CD4-positive, alpha-beta memory T cell (primary cell): ENCODE data around the gene CYP26B1. TPM values are rescaled to one million over a fixed set of nuclear protein-coding genes. Genes with fewer than 3 reads are reported as not detected.
"Not testable (repeated sequence)": the region's sequence is repeated elsewhere in the genome, so short reads cannot be mapped to it uniquely, and the experiment has no call there.

Experiments used
- CTCF ChIA-PET: fragments of 350-600 bp; sonication (Branson Sonifier 250); formaldehyde crosslinking; loops from one replicate; lab custom pipeline; 2021; ENCODE audit warnings: inconsistent platforms; ENCODE audit not compliant: partially characterized antibody; lab: Charles Lee
- POLR2A ChIA-PET: fragments of 350-600 bp; sonication (Branson Sonifier 250); formaldehyde crosslinking; loops from one replicate; lab custom pipeline; 2021; ENCODE audit not compliant: partially characterized antibody; lab: Charles Lee
- DNase-seq, 5 donors: peaks; one replicate each; pipeline versions ENCODE4 v3.0.0 to v3.0.0-alpha.2; 2020 to 2022; ENCODE audit warnings: mixed read lengths in 1 of 5
- H3K27ac ChIP-seq: one replicate; pipeline ENCODE4 v1.7.0; 2013; ENCODE audit warnings: low read depth, low read length
- H3K27me3 ChIP-seq: 2 replicates; pipeline ENCODE4 v1.7.0; 2013; ENCODE audit warnings: mild to moderate bottlenecking, low read length, moderate library complexity; ENCODE audit not compliant: insufficient read depth
- H3K36me3 ChIP-seq: 2 replicates; pipeline ENCODE4 v1.7.0; 2013; ENCODE audit warnings: mild to moderate bottlenecking, low read length, moderate library complexity; ENCODE audit not compliant: insufficient read depth
- H3K4me1 ChIP-seq: 2 replicates; pipeline ENCODE4 v1.7.0; 2013; ENCODE audit warnings: mild to moderate bottlenecking, low read length, moderate library complexity; ENCODE audit not compliant: insufficient read depth
- H3K4me3 ChIP-seq, 2 donors: one replicate each; pipeline ENCODE4 v1.7.0; 2013; ENCODE audit warnings: low read length in 2 of 2, mild to moderate bottlenecking in 1 of 2
- H3K9me3 ChIP-seq, 2 donors: one replicate each; pipeline ENCODE4 v1.7.0; 2013; ENCODE audit warnings: low read length in 2 of 2, control low read depth in 1 of 2; ENCODE audit not compliant: control insufficient read depth in 1 of 2
- H3K27ac Mint-ChIP-seq, 7 donors: one replicate each; pipeline ENCODE4 v1.8.0; 2020 to 2021; ENCODE audit warnings: mixed read lengths in 7 of 7, mild to moderate bottlenecking in 6 of 7, inconsistent platforms in 3 of 7, moderate library complexity in 3 of 7
- H3K27me3 Mint-ChIP-seq, 2 donors: one replicate each; pipeline ENCODE4 v1.8.0; 2020 to 2021; ENCODE audit warnings: mixed read lengths in 2 of 2
- H3K36me3 Mint-ChIP-seq, 2 donors: one replicate each; pipeline ENCODE4 v1.8.0; 2020 to 2021; ENCODE audit warnings: mixed read lengths in 2 of 2, inconsistent platforms in 1 of 2, mild to moderate bottlenecking in 1 of 2
- H3K4me1 Mint-ChIP-seq, 4 donors: one replicate each; pipeline ENCODE4 v1.8.0; 2020 to 2021; ENCODE audit warnings: mixed read lengths in 4 of 4, mild to moderate bottlenecking in 1 of 4
- H3K4me3 Mint-ChIP-seq, 8 donors: one replicate each; pipeline ENCODE4 v1.8.0; 2020 to 2021; ENCODE audit warnings: mixed read lengths in 8 of 8, mild to moderate bottlenecking in 7 of 8, moderate library complexity in 6 of 8, inconsistent platforms in 3 of 8
- H3K9me3 Mint-ChIP-seq, 8 donors: one replicate each; pipeline ENCODE4 v1.8.0; 2020 to 2021; ENCODE audit warnings: mixed read lengths in 8 of 8, mild to moderate bottlenecking in 5 of 8, inconsistent platforms in 3 of 8, moderate library complexity in 1 of 8
- intact Hi-C: fragments of 100-400 bp; cut with micrococcal nuclease; formaldehyde crosslinking; loops from one replicate; pipeline ENCODE4 v1.15.1; 2023
- polyA plus RNA-seq, 2 donors: library from polyadenylated mRNA; unstranded; fragments of 300-500 nt; fragmentation: Illumina TruSeq; gene quantifications; one replicate each; pipeline ENCODE4 v1.2.3, GENCODE V29; 2021
- total RNA-seq, 2 experiments: library from RNA; stranded (reverse); gene quantifications; one replicate each; pipeline ENCODE4 v1.2.3, GENCODE V29; 2021

CYP26B1 gene
- total and polyA plus RNA-seq, 4 experiments from 2014 or later, result not detected

DNA sequence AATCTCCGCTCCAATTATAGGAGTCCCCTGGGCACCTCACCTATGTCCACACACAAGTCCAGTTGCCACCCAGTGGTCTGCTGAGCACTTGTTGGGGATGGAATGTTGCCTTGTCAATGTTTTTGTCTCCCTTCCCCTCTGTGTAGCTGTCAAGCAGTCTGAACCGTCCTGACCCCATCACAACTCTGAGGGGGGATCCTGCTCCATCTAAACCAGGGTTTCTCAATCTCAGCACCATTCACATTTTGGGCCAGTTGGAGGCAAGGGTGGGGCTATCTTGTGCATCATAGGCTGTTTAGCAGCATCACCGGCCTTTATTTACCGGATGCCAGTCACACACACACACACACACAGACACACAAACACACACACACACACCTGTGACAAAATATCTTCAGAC lies 53.0 kb downstream of the CYP26B1 start:
- Mint-ChIP-seq H3K27ac (no peak overlapping the region), H3K27me3 (no peaks in the 10 kb centered on the region), H3K4me3 (no peak overlapping the region), H3K9me3 (peaks cover 0 to 4% (median 0%) of the 10 kb centered on the region in 8 donors), H3K36me3 (no peaks in the 10 kb centered on the region), H3K4me1 (no peaks in the 10 kb centered on the region)
- Histone ChIP-seq H3K9me3 (no peaks in the 10 kb centered on the region), H3K4me3 (no peak overlapping the region), H3K36me3 (no peaks in the 10 kb centered on the region), H3K4me1 (no peaks in the 10 kb centered on the region), H3K27me3 (no peaks in the 10 kb centered on the region), H3K27ac (no peak overlapping the region)
- intact Hi-C loops, result no loop called here
- POLR2A ChIA-PET, result no interaction called here
- CTCF ChIA-PET, result no interaction called here
- no peak for DNase-seq

DNA sequence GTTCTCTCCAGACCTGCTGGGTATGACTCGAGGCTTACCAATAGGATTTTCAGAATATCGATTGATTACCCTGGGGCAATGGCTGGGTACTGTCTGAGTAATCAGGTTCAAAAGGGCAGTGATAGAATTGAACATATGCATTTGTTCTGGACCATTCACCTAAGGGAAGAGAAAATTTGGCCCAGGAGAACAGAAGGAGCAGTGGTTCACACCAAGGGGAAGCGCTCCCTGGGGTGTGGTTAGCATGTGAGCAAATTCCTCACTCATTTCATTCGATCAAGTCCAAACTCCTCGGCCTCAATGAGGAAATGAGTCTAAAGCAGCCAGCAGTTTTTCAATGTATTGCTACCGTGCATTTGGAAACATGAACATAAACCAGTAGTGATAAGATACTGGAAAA lies 55.6 kb downstream of the CYP26B1 start:
- ChIA-PET POLR2A (no interaction called here), CTCF (no interaction called here)
- no peak overlapping the region for H3K27ac Mint-ChIP-seq
- Histone ChIP-seq H3K4me3 (no peak overlapping the region), H3K27me3 (no peaks in the 10 kb centered on the region), H3K4me1 (no peaks in the 10 kb centered on the region), H3K9me3 (no peaks in the 10 kb centered on the region), H3K27ac (no peak overlapping the region), H3K36me3 (no peaks in the 10 kb centered on the region)
- H3K9me3 Mint-ChIP-seq, result peaks cover 0 to 8% (median 2%) of the 10 kb centered on the region in 8 donors
- no peak for DNase-seq
- H3K36me3 Mint-ChIP-seq, result no peaks in the 10 kb centered on the region
- intact Hi-C loops, result no loop called here
- peaks cover 0 to 3% (median 0%) of the 10 kb centered on the region in 4 donors for H3K4me1 Mint-ChIP-seq
- peaks cover 0 to 4% of the 10 kb centered on the region in 2 donors for H3K27me3 Mint-ChIP-seq
- H3K4me3 Mint-ChIP-seq, result no peak overlapping the region

DNA sequence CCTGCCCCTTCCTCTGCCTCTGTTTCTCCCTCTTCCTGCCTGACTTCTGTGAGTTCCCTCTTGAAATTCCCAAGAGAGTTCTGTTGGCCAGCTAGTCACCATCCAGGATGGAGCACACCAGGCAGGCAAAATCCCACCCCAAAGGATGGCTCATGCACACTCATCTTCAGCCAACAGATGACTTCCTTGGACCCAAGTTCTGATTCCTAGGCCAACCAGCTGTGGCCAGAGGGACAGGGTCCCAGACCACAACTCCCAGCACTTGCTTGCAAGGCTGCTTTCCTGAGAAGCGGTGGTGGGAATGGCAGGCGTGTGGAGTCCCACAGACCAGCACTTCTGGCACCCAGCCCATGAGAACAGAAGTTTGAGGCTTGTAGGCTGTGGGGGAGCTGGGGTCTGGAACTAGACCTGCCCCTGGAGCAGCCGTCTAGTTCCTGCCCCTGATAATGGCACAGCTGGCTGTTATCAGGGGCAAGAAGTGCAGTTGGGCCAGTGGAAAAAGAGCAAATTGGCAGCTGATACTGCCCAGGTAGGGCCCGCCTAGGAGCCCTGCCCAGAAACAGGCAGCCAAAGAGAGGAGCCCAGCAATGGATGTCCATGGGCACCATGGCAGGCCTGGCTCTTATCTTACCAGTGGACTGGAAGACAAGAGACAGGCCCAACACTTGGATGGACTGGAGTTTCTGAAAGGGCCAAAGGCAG lies 56.7 kb downstream of the CYP26B1 start:
- Mint-ChIP-seq H3K27ac (no peak overlapping the region), H3K36me3 (no peaks in the 10 kb centered on the region), H3K4me1 (peaks cover 0 to 3% (median 0%) of the 10 kb centered on the region in 4 donors), H3K27me3 (peaks cover 0 to 4% of the 10 kb centered on the region in 2 donors), H3K4me3 (no peak overlapping the region), H3K9me3 (peaks cover 0 to 8% (median 1%) of the 10 kb centered on the region in 8 donors)
- POLR2A ChIA-PET, result no interaction called here
- no peaks in the 10 kb centered on the region for H3K36me3 ChIP-seq
- DNase-seq, result no peak
- H3K4me1 ChIP-seq, result no peaks in the 10 kb centered on the region
- no peak overlapping the region for H3K27ac ChIP-seq
- no peaks in the 10 kb centered on the region for H3K9me3 ChIP-seq
- intact Hi-C loops, result no loop called here
- no peaks in the 10 kb centered on the region for H3K27me3 ChIP-seq
- CTCF ChIA-PET, result no interaction called here
- no peak overlapping the region for H3K4me3 ChIP-seq

DNA sequence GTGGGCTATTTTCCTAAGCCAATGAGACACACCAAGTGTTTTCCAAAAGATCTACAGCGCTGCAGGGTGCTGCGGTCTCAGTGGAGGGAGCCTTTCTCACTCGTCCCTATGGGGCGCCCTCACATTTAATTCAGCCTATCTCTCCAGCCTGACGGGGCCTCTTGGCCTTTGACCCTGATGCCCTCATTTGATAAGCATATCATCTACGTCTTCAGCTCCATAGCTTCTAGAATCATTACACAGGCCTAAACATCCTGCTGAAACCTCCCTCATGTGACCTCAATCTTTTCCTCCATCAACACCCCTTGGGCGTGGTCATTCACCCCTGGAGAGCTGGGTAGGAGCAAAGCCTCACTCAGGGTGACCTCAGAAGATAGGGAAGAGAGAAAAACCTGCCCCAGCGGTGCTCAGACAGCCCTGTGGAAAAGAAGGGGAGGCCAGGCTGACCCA lies 57.4 kb downstream of the CYP26B1 start:
- Mint-ChIP-seq H3K4me3 (no peak overlapping the region), H3K27me3 (peaks cover 0 to 4% of the 10 kb centered on the region in 2 donors), H3K36me3 (no peaks in the 10 kb centered on the region), H3K27ac (no peak overlapping the region), H3K9me3 (peaks cover 0 to 8% (median 1%) of the 10 kb centered on the region in 8 donors), H3K4me1 (peaks cover 0 to 3% (median 0%) of the 10 kb centered on the region in 4 donors)
- CTCF ChIA-PET, result no interaction called here
- Histone ChIP-seq H3K36me3 (no peaks in the 10 kb centered on the region), H3K27me3 (no peaks in the 10 kb centered on the region), H3K4me3 (no peak overlapping the region), H3K9me3 (no peaks in the 10 kb centered on the region), H3K27ac (no peak overlapping the region), H3K4me1 (no peaks in the 10 kb centered on the region)
- intact Hi-C loops, result no loop called here
- no peak for DNase-seq
- POLR2A ChIA-PET, result no interaction called here

DNA sequence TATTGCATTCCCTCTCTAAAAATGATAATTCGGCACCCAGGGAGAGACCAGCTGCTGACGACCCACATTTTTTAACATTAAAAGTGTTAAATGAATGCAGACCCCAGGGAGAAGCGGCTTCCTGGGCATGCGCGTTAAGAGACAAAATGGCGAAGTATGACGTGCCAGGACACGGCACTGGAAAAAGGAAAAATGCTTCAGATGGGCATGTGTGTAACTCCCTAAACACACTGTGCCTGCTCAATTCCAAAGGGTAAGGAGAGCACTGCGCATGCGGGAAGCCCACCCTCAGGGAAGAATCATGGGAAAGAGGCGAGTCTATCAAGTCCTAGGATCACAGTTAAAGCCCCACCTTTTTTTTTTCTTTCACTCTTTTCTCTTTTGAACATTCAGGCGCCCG lies 58.1 kb downstream of the CYP26B1 start:
- Mint-ChIP-seq H3K27me3 (peaks cover 0 to 4% of the 10 kb centered on the region in 2 donors), H3K36me3 (no peaks in the 10 kb centered on the region), H3K9me3 (peaks cover 0 to 8% (median 1%) of the 10 kb centered on the region in 8 donors), H3K27ac (no peak overlapping the region), H3K4me1 (peaks cover 0 to 3% (median 0%) of the 10 kb centered on the region in 4 donors), H3K4me3 (no peak overlapping the region)
- intact Hi-C loops, result no loop called here
- ChIA-PET POLR2A (no interaction called here), CTCF (no interaction called here)
- Histone ChIP-seq H3K27ac (no peak overlapping the region), H3K4me3 (no peak overlapping the region), H3K9me3 (no peaks in the 10 kb centered on the region), H3K36me3 (no peaks in the 10 kb centered on the region), H3K4me1 (no peaks in the 10 kb centered on the region), H3K27me3 (no peaks in the 10 kb centered on the region)
- no peak for DNase-seq

DNA sequence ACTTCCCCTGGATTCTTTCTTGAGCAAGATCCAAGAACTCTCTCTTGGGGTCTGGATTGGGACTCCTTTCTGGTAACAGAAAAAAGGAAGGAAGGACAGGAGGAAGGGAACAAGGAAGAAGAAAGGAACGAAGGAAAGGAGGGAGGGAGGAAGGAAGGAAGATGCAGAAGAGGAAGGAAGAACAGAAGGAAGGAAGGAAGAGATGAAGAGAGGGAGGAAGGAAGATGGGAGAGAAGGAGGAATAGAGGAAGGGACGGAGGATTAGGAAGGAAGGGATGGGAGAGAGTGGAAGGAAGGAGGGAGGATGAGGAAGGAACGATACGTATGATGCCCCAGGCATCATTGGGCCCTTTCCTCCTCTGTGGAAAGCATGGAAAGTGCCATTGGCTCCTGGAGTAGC lies 58.6 kb downstream of the CYP26B1 start:
- H3K27me3 Mint-ChIP-seq, result peaks cover 0 to 4% of the 10 kb centered on the region in 2 donors
- POLR2A ChIA-PET, result no interaction called here

DNA sequence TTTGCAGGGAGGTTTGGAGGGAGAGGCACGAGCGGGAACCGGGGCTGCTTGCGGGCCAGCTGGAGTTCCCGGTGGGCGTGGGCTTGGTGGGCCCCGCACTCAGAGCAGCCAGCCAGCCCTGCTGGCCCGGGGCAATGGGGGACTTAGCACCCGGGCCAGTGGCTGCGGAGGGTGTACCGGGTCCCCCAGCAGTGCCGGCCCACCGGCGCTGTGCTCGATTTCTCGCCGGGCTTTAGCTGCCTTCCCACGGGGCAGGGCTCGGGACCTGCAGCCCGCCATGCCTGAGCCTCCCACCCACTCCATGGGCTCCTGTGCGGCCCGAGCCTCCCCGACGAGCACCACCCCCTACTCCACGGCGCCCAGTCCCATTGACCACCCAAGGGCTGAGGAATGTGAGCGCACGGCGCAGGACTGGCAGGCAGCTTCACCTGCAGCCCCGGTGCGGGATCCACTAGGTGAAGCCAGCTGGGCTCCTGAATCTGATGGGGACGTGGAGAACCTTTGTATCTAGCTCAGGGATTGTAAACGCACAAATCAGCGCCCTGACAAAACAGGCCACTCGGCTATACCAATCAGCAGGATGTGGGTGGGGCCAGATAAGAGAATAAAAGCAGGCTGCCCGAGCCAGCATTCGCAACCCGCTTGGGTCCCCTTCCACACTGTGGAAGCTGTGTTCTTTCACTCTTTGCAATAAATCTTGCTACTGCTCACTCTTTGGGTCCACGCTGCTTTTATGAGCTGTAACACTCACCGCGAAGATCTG lies 60.6 kb downstream of the CYP26B1 start:
- H3K4me1 Mint-ChIP-seq, H3K9me3 ChIP-seq, H3K27me3 Mint-ChIP-seq, H3K4me3 ChIP-seq, H3K4me3 Mint-ChIP-seq, POLR2A ChIA-PET, H3K27me3 ChIP-seq, H3K4me1 ChIP-seq, DNase-seq, H3K27ac Mint-ChIP-seq, intact Hi-C loops, H3K36me3 Mint-ChIP-seq, H3K36me3 ChIP-seq, CTCF ChIA-PET, H3K27ac ChIP-seq, H3K9me3 Mint-ChIP-seq: not testable (repeated sequence)

More for the DNA sequence above, 58.6 kb downstream of the CYP26B1 start:
- Mint-ChIP-seq H3K36me3 (no peaks in the 10 kb centered on the region), H3K4me1 (peaks cover 0 to 3% (median 0%) of the 10 kb centered on the region in 4 donors), H3K27ac (peak overlapping the region in 1 of 7 donors; percentile 46), H3K9me3 (peaks cover 0 to 8% (median 1%) of the 10 kb centered on the region in 8 donors), H3K4me3 (no peak overlapping the region)
- Histone ChIP-seq H3K27ac (no peak overlapping the region), H3K4me1 (no peaks in the 10 kb centered on the region), H3K27me3 (no peaks in the 10 kb centered on the region), H3K9me3 (no peaks in the 10 kb centered on the region), H3K36me3 (no peaks in the 10 kb centered on the region), H3K4me3 (no peak overlapping the region)
- no peak for DNase-seq
- CTCF ChIA-PET, result no interaction called here
- intact Hi-C loops, result no loop called here
